Hepatocyte (in vitro differentiated cells): ENCODE measurements around the gene FOXN4.

ENCODE experiments used
- CTCF ChIP-seq: fragments of 200-600 bp; sonication (generic); IDR thresholded peaks from 2 replicates; pipeline ENCODE4 v1.5.1; 2016; ENCODE audit warnings: antibody characterized with exemption, mild to moderate bottlenecking; ENCODE audit not compliant: poor library complexity
- EZH2 ChIP-seq: fragments of 200-600 bp; sonication (generic); IDR thresholded peaks from 2 replicates; pipeline ENCODE4 v1.6.1; 2016; ENCODE audit warnings: antibody characterized with exemption, mild to moderate bottlenecking, borderline replicate concordance

DNA sequence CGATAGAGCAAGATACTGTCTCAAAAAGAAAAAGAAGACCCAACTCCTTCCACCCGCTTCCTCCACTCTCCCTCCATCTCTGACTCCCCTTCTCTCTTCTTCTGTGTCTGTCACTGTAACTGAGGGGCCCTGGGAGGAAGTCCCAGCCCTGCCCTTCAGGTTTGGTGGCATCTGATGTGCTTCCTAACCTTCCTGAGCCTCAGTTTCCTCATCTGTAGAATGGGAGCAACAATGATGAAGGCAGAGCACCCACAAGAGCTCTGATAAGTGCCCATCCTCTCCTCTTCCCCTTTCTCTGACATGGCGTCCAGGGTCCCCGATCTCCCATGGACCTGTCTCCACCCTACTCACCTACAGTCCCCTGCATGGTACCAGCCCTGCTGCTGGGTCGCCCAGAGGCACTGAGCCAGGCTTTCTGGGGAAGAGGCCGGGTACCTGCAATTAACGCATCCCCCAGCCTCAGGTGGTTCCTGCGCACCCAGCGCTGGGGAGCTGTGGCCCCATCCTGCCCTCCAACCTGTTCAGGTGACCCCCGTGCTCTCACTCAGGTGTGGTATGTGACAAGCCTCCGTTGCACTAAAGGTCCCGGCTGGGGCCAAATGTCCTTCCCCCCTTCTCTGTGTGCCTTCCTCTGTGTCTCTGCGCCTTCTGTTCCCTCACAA lies 13.2 kb downstream of the FOXN4 start:
- TF ChIP-seq CTCF: no peak
- no peak for TF ChIP-seq EZH2
